Thyroid gland (tissue), 4 donors: ENCODE results near the gene NAPB.

ENCODE experiments used
- POLR2A ChIP-seq, 2 donors: fragments of 450-650 bp; IDR thresholded peaks; one replicate each; pipeline ENCODE4 v1.6.1; 2017; ENCODE audit warnings: antibody characterized with exemption in 2 of 2, mild to moderate bottlenecking in 2 of 2, moderate library complexity in 1 of 2
- TF ChIP-seq, protein P1 (sequence below), 6 experiments: fragments of 200-600 bp in 3 of 6; fragments of 450-650 bp in 3 of 6; sonication (generic) in 3 of 6; IDR thresholded peaks; one replicate each; pipeline ENCODE4 v1.5.1; 2016 to 2019; ENCODE audit warnings: antibody characterized with exemption in 6 of 6, mild to moderate bottlenecking in 2 of 6, inconsistent platforms in 1 of 6, moderate library complexity in 1 of 6

GRCh38 chr20:23360531-23360930 lies 60.8 kb downstream of the NAPB start:
- TF ChIP-seq, protein P1, sequence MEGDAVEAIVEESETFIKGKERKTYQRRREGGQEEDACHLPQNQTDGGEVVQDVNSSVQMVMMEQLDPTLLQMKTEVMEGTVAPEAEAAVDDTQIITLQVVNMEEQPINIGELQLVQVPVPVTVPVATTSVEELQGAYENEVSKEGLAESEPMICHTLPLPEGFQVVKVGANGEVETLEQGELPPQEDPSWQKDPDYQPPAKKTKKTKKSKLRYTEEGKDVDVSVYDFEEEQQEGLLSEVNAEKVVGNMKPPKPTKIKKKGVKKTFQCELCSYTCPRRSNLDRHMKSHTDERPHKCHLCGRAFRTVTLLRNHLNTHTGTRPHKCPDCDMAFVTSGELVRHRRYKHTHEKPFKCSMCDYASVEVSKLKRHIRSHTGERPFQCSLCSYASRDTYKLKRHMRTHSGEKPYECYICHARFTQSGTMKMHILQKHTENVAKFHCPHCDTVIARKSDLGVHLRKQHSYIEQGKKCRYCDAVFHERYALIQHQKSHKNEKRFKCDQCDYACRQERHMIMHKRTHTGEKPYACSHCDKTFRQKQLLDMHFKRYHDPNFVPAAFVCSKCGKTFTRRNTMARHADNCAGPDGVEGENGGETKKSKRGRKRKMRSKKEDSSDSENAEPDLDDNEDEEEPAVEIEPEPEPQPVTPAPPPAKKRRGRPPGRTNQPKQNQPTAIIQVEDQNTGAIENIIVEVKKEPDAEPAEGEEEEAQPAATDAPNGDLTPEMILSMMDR (IDR thresholded peaks at IDR 0.05), result no peak
- TF ChIP-seq POLR2A (IDR thresholded peaks at IDR 0.05), result no peak
